ENCODE results near the gene ELP5. TPM values are rescaled to one million over a fixed set of nuclear protein-coding genes. Genes with fewer than 3 reads are reported as not detected.

ELP5 gene
- total RNA-seq, 1 experiment from 2014 or later = 49.6 TPM

DNA sequence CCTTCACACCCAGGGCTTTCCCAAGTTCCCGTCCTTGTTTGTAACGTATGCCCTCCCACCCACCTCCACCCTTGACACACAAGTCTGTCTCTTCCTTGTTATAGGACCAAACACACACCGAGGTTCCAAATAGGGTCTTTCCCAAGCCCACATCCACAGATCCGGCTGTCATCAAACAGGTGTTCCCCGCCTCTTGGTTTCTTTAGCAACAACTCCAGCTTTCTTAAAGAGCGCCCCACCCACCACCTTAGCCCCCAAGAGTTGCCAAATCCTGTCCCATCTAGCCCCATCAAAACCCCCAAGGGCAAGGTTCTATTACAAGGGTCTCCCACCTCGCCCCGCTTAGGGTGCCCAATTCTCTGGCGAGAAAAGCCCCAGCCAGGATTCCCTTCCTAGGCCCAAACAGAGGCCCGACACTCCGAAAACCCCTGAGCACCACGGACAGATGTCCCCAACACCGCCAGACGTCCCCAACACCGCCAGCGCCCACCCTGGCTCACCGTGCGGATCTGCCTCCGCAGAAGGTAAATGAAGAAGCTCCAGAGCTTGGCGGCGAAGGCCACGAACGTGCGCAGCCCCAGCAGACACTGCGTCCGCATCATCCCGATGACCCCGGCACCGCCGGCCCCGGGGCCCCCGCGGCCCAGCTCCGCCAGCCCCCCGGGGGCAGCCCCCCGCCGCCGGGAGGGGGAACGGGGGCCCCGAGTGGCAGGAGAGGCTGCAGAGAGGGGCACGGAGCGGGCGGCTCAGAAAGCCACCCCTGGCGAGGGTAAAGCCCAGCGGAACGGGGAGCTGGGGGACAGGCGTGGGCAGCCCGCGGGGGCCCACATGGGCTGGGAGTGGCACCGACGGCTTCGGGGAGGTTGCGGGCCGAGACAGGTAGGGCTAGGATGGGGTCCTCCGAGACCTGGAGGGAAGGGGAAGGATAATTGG lies 1.1 kb upstream of the ELP5 start:
- WGBS (ENCODE audit: extremely low coverage, insufficient read length, low lambda C conversion rate) = no CpG with 5 or more reads among the region's 55 CpGs
- Histone ChIP-seq H3K9me3 (ENCODE audit: control insufficient read depth, low read depth, low read length) (no peaks in the 10 kb centered on the region), H4K8ac (replicated peaks; ENCODE audit: insufficient read length, low read depth, low read length) (no peak overlapping the region), H3K27me3 (ENCODE audit: insufficient read depth, low read length) (no peaks in the 10 kb centered on the region), H3K4ac (ENCODE audit: low read depth, low read length) (no peak overlapping the region), H2AFZ (ENCODE audit: low read length) (no peak overlapping the region), H3K4me2 (ENCODE audit: insufficient read depth, insufficient read length, low read length) (peak overlapping the region; percentile 79), H2BK20ac (ENCODE audit: low read depth, low read length, poor library complexity, severe bottlenecking) (no peak overlapping the region), H3K79me1 (ENCODE audit: insufficient read depth, low read depth, low read length, poor library complexity, severe bottlenecking) (peaks cover 13% of the 10 kb centered on the region), H3K4me1 (ENCODE audit: insufficient read depth, low read length) (no peaks in the 10 kb centered on the region; the same call in 1 of the 2 replicates), H3K79me2 (ENCODE audit: insufficient read depth, low read length) (peaks cover 23% of the 10 kb centered on the region; the same call in 1 of the 2 replicates), H3K56ac (ENCODE audit: insufficient read length, low read depth, low read length) (no peak overlapping the region), H4K91ac (ENCODE audit: insufficient read length, low read depth, low read length) (no peak overlapping the region), H3T11ph (ENCODE audit: low read length) (no peak overlapping the region), H2BK12ac (ENCODE audit: insufficient read length, low read depth, low read length) (no peak overlapping the region), H3K18ac (ENCODE audit: insufficient read length, low read depth, low read length) (peak overlapping the region; percentile 61), H4K20me1 (ENCODE audit: control insufficient read depth, insufficient read depth, insufficient read length) (no peaks in the 10 kb centered on the region), H2BK15ac (ENCODE audit: low read depth, low read length) (no peak overlapping the region), H3K14ac (ENCODE audit: insufficient read depth, low read length) (no peak overlapping the region), H3K9ac (ENCODE audit: extremely low read depth, insufficient read length, low read length) (peak overlapping the region; percentile 39), H4K5ac (ENCODE audit: insufficient read length, low read depth, low read length) (no peak overlapping the region), H2AK5ac (ENCODE audit: insufficient read length, low read length) (no peak overlapping the region), H2BK120ac (ENCODE audit: low read depth, low read length, poor library complexity, severe bottlenecking) (peak overlapping the region; percentile 50), H3K23me2 (ENCODE audit: insufficient read length, low read depth, low read length, poor library complexity, severe bottlenecking) (peaks cover 6% of the 10 kb centered on the region), H2BK5ac (ENCODE audit: insufficient read length, low read length) (no peak overlapping the region), H3K27ac (ENCODE audit: insufficient read length, low read depth, low read length) (no peak overlapping the region), H3K23ac (ENCODE audit: insufficient read length, low read depth, low read length) (no peak overlapping the region)
- TF ChIP-seq, protein P1, sequence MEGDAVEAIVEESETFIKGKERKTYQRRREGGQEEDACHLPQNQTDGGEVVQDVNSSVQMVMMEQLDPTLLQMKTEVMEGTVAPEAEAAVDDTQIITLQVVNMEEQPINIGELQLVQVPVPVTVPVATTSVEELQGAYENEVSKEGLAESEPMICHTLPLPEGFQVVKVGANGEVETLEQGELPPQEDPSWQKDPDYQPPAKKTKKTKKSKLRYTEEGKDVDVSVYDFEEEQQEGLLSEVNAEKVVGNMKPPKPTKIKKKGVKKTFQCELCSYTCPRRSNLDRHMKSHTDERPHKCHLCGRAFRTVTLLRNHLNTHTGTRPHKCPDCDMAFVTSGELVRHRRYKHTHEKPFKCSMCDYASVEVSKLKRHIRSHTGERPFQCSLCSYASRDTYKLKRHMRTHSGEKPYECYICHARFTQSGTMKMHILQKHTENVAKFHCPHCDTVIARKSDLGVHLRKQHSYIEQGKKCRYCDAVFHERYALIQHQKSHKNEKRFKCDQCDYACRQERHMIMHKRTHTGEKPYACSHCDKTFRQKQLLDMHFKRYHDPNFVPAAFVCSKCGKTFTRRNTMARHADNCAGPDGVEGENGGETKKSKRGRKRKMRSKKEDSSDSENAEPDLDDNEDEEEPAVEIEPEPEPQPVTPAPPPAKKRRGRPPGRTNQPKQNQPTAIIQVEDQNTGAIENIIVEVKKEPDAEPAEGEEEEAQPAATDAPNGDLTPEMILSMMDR (conservative IDR thresholded peaks at IDR 0.05) = no peak
- Mint-ChIP-seq H3K4me1 (peaks cover 31 to 34% of the 10 kb centered on the region in 2 experiments), H3K27ac (peak overlapping the region; percentile 95 to 98 (median 96)), H3K9me3 (no peaks in the 10 kb centered on the region), H3K4me3 (peak overlapping the region; percentile 90 to 95), H3K36me3 (ENCODE audit: insufficient read depth in 1 of 3, low read depth in 3 of 3) (peaks cover 22 to 38% (median 38%) of the 10 kb centered on the region in 3 experiments), H3K27me3 (ENCODE audit: low read depth) (no peaks in the 10 kb centered on the region)
- DNase-seq = no peak
